Pulmonary artery endothelial cell (primary cell): ENCODE measurements around the gene S100A2. TPM values are rescaled to one million over a fixed set of nuclear protein-coding genes. Genes with fewer than 3 reads are reported as not detected.

Experiments used
- total RNA-seq: library from RNA; depleted of rRNA; stranded (reverse); fragments of >200 nt; gene quantifications from 2 replicates; pipeline ENCODE4 v1.2.3, GENCODE V29; 2014

The S100A2 gene
- total RNA-seq, 1 donor from 2014 or later: 1.6 TPM

Other genes starting within 250 kb of the S100A2 start
- not detected in 2 replicates for gene PGLYRP4, start 217.0 kb downstream of the S100A2 start, total RNA-seq
- 0.13 and 0.95 TPM in 2 replicates for gene S100A9, start 208.0 kb downstream of the S100A2 start, total RNA-seq
- gene S100A12, start 190.2 kb downstream of the S100A2 start, total RNA-seq: not detected in 2 replicates
- not detected in 2 replicates for gene S100A8, start 174.8 kb downstream of the S100A2 start, total RNA-seq
- not detected in 2 replicates for gene S100A7A, start 149.3 kb downstream of the S100A2 start, total RNA-seq
- gene S100A7, start 105.2 kb downstream of the S100A2 start, total RNA-seq: not detected in 2 replicates
- 527 and 1,896 TPM in 2 replicates for gene S100A6, start 29.9 kb downstream of the S100A2 start, total RNA-seq
- not detected in 2 replicates for gene S100A5, start 24.9 kb downstream of the S100A2 start, total RNA-seq
- 0.60 and 0.66 TPM in 2 replicates for gene S100A4, start 20.0 kb downstream of the S100A2 start, total RNA-seq
- gene S100A3, start 16.6 kb downstream of the S100A2 start, total RNA-seq: 0.66 and 0.85 TPM in 2 replicates
- gene S100A16, start 47.3 kb upstream of the S100A2 start, total RNA-seq: 689 and 738 TPM in 2 replicates
- 0.14 and 0.20 TPM in 2 replicates for gene S100A14, start 50.5 kb upstream of the S100A2 start, total RNA-seq
- gene S100A13, start 61.7 kb upstream of the S100A2 start, total RNA-seq: 62.6 and 153 TPM in 2 replicates
- not detected in 2 replicates for gene S100A1, start 62.6 kb upstream of the S100A2 start, total RNA-seq
- gene CHTOP, start 68.2 kb upstream of the S100A2 start, total RNA-seq: 27.6 and 42.4 TPM in 2 replicates
- 60.6 and 61.7 TPM in 2 replicates for gene SNAPIN, start 92.9 kb upstream of the S100A2 start, total RNA-seq
- 295 and 331 TPM in 2 replicates for gene ILF2, start 105.1 kb upstream of the S100A2 start, total RNA-seq
- 18.5 and 33.1 TPM in 2 replicates for gene NPR1, start 112.8 kb upstream of the S100A2 start, total RNA-seq
- gene INTS3, start 162.2 kb upstream of the S100A2 start, total RNA-seq: 20.7 and 37.0 TPM in 2 replicates
- 24.5 and 26.0 TPM in 2 replicates for gene SLC27A3, start 209.6 kb upstream of the S100A2 start, total RNA-seq